Astrocyte of the hippocampus (primary cell): ENCODE results near the gene CST11.
A peak's percentile ranks its signal among the peaks of the same experiment; 100 is the strongest.

Experiments
- DNase-seq: peaks from one replicate; pipeline ENCODE4 v3.0.0; 2011; ENCODE audit warnings: low read depth, low spot score

CST11 gene

DNA sequence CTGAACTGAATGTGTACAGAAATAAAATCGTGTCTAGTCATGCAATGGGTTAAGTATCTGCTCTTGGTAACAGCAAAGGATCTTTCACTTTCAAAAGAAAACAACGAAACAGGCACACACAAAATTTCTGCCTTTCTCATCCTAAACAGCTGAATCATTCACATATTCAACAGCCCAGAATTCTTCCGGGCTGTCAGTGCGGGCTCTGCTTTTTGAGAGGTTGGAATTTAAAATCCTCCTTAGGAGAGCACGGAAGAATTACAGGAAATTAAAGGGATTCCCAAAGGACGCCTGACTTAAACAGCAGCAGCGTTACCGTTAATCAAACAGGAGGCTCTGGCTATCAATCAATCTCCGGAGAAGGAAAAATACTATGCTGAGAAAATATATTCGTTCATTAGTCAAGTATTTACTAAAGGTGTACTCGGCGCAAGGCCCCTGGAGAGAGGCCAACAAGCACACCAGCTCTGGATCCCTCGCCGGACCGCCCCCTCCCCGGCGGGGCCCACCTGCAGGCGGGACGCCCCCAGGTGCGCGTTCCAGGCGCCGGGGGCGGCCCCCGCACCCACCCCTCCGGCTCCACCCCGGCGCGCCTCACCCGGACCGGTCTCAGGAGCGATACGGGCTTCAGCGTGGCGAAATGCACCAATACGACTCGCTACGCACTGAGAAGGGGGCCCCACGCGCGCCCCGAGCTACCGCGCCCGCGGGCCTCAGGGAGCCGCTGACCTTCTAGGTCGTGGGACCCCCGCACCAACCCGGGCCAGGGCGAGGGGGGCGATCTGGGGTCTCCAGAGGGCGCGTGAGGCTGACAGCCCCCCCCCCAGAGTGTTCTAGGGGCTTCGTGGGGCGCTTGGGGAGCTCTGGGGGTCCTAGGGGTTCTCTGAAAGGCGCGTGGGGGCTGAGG, 32.4 kb downstream of the CST11 start:
- DNase-seq = peak; percentile 67

- DNase-seq = no peak
These were observed 33.0 kb downstream of the CST11 start for GRCh38 chr20:23419657-23419994.

- DNase-seq = no peak
These were observed 34.8 kb downstream of the CST11 start for GRCh38 chr20:23417861-23418260.

- DNase-seq = peak; percentile 67
These were observed 36.6 kb downstream of the CST11 start for GRCh38 chr20:23415959-23416583.

DNA sequence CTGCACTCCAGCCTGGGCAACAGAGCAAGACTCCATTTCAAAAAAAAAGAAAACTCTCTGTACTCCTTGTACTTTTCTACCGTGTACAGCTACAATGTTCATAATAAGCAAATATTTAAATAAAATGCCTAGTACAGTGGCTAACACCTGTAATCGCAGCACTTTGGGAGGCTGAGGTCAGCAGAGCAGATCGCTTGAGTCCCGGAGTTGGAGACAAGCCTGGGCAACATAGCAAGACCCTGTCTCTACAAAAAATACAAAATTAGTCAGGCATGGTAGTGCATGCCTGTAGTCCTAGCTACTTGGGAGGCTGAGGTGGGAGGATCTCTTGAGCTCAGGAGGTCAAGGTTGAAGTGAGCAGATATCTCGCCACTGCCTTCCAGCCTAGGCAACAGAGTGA, 37.1 kb downstream of the CST11 start:
- no peak for DNase-seq

- DNase-seq = no peak
These were observed 38.0 kb downstream of the CST11 start for GRCh38 chr20:23414526-23415188.

DNA sequence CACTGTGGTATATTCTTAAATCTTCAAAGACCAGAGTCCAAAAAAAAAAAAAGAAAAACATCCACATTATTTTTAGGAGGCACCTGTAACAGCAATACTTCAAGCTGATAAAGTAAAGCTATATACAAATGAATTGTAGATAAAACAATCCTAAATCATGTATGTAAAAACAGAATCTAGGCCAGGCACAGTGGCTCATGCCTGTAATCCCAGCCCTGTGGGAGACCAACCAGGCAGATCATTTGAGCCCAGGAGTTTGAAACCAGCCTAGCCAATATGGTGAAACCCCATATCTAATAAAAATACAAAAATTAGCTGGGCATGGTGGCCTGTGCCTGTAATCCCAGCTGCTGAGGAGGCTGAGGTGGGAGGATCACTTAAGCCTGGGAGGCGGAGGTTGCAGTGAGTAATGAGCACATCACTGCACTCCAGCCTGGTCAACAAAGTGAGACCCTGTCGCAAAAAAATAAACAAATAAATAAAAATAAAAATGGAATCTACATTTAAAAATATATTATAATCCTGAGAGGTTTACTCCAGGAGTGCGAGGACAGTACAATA, 38.7 kb downstream of the CST11 start:
- DNase-seq = no peak

DNA sequence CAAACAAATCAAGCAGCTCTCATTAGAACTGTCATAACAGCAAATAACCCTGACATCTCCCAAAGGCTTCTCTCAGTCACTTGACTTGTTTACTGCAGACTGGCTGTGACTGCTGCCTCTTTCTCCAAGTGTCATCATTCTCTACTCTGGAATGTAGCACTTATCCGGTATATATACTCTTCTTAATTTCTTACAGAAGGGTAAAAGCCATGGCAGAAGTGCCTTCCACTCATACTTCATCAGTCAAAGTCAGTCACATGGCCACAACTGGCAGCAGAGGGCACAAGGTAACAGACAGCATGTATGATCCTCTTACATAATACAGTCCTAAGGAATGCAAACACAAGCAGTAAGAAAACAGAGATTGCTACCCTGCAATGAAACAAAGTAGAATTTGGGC, 40.6 kb downstream of the CST11 start:
- DNase-seq = no peak

DNA sequence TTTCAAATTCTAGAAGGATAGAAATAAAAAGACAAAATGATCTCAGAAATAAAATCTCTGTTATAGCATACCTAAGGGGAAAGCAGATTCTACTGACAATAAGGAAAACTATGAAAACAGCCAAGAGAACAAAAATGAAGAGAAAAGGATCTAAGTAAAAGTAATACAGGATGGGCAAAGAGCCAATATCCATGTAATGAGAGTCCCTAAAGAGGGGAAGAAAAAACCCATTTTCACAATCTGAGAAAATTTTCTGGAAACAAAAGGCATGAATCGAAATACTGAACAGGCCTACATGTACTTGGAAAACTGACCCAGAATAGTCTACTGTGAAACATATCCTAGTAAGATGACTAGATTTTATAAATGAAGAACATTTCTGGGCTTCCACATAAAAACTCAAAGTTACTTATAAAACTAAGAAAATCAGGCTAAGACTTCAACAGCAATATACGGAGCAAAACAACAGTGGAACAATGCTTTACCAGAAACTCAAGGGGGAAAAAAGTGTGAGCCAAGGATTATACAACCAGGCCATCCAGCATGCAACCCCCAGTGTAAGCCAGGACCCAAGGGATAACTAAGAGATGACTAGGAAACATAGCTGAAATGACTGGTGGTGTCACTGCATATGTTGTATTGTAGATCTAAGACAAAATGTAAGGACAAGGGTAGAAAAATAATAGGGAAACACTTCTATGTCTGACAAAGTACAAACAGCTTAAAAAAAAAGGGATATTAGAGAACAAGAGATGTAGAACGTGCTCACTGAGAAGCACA, 41.6 kb downstream of the CST11 start:
- DNase-seq = no peak

GRCh38 chr20:23409800-23410199, 42.9 kb downstream of the CST11 start:
- no peak for DNase-seq

- DNase-seq = no peak
These were observed 43.7 kb downstream of the CST11 start for GRCh38 chr20:23408957-23409356.

DNA sequence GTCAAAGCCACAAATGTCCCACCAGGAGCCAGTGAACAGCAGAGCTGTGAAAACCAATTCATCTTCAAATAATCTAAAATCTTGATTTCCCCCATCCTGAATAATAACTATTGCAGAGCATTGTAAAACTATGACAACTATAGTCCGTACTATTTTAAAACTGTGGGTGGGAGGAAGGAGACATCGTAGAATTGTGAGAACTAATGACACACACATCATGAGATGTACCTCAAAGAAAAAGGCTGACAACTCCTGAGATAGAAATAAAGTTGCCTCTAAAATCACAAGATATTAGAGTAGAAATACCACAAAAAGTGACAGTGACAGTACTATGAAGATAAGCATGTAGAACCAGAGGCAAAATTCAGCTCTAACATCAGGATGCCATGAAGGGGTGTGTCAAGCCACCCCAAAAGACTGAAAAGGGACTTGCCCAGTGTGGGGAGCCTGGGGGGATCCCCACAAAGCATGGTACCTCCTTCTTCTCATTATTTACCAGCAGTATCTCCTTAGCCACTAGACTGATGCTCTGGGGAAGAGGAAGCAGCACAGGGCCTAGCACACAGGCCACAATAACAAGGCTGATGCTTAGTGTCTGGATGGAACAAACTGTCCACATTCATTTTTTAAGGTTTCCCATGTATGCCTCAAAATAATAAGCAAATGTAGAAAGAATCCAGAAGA, 44.8 kb downstream of the CST11 start:
- DNase-seq = no peak

GRCh38 chr20:23406880-23407279, 45.8 kb downstream of the CST11 start:
- DNase-seq = no peak

GRCh38 chr20:23404196-23404595, 48.5 kb downstream of the CST11 start:
- no peak for DNase-seq

GRCh38 chr20:23403751-23404150, 48.9 kb downstream of the CST11 start:
- no peak for DNase-seq

GRCh38 chr20:23401051-23401450, 51.6 kb downstream of the CST11 start:
- no peak for DNase-seq
